Measurements from ENCODE around the gene KCNK5. TPM values are rescaled to one million over a fixed set of nuclear protein-coding genes. Genes with fewer than 3 reads are reported as not detected.

KCNK5 gene
- total RNA-seq, 2 donors from 2014 or later = 26.9 to 39.6 TPM

GRCh38 chr6:39144481-39145173, 84.6 kb downstream of the KCNK5 start:
- no peak overlapping the region for H3K9ac ChIP-seq (ENCODE audit: low read depth in 2 of 2, low read length in 2 of 2)
- intact Hi-C loops (cut with DNase I) = no loop called here
- no peaks in the 10 kb centered on the region for H3K36me3 ChIP-seq
- H3K4me3 ChIP-seq = no peak overlapping the region
- H3K9me3 ChIP-seq = no peaks in the 10 kb centered on the region
- H3K27ac ChIP-seq = no peak overlapping the region
- no peaks in the 10 kb centered on the region for H3K27me3 ChIP-seq
- TF ChIP-seq CTCF (IDR thresholded peaks at IDR 0.05) = no peak
- no peak for DNase-seq
- H3K4me1 ChIP-seq = no peaks in the 10 kb centered on the region

GRCh38 chr6:39143238-39143930, 85.9 kb downstream of the KCNK5 start:
- intact Hi-C loops (cut with DNase I) = no loop called here
- Histone ChIP-seq H3K9me3 (no peaks in the 10 kb centered on the region), H3K36me3 (no peaks in the 10 kb centered on the region), H3K27ac (no peak overlapping the region), H3K4me1 (no peaks in the 10 kb centered on the region), H3K9ac (ENCODE audit: low read depth in 2 of 2, low read length in 2 of 2) (no peak overlapping the region), H3K27me3 (no peaks in the 10 kb centered on the region), H3K4me3 (no peak overlapping the region)
- no peak for DNase-seq
- TF ChIP-seq CTCF (IDR thresholded peaks at IDR 0.05) = no peak

GRCh38 chr6:39140556-39141167, 88.6 kb downstream of the KCNK5 start:
- no peak for TF ChIP-seq CTCF (IDR thresholded peaks at IDR 0.05)
- no peaks in the 10 kb centered on the region for H3K9me3 ChIP-seq
- H3K36me3 ChIP-seq = no peaks in the 10 kb centered on the region
- no peak overlapping the region for H3K9ac ChIP-seq (ENCODE audit: low read depth in 2 of 2, low read length in 2 of 2)
- H3K4me1 ChIP-seq = no peaks in the 10 kb centered on the region
- H3K27me3 ChIP-seq = no peaks in the 10 kb centered on the region
- no peak overlapping the region for H3K27ac ChIP-seq
- H3K4me3 ChIP-seq = no peak overlapping the region
- no peak for DNase-seq
- intact Hi-C loops (cut with DNase I) = no loop called here

Other genes with a start within 250 kb of the KCNK5 start
- not detected for gene GLP1R, start 180.7 kb downstream of the KCNK5 start, total RNA-seq
- gene SAYSD1, start 114.3 kb downstream of the KCNK5 start, total RNA-seq = 10 to 100 TPM; 12.9 to 15.5 TPM
- gene KCNK17, start 84.9 kb upstream of the KCNK5 start, total RNA-seq = not detected
- not detected for gene KCNK16, start 93.2 kb upstream of the KCNK5 start, total RNA-seq